Endodermal cell (in vitro differentiated cells): ENCODE results near the gene ABCB1. TPM values are rescaled to one million over a fixed set of nuclear protein-coding genes. Genes with fewer than 3 reads are reported as not detected.

Experiments used
- DNase-seq: peaks from one replicate; pipeline ENCODE4 v3.0.0-alpha.2; 2017
- H3K27ac ChIP-seq: 2 replicates; pipeline ENCODE4 v1.5.1; 2013; ENCODE audit warnings: mild to moderate bottlenecking, low read depth, low read length, moderate library complexity
- H3K27me3 ChIP-seq: 2 replicates; pipeline ENCODE4 v1.6.1; 2013; ENCODE audit warnings: mild to moderate bottlenecking, low read length, moderate library complexity; ENCODE audit not compliant: insufficient read depth, control insufficient read depth, poor library complexity, severe bottlenecking
- H3K36me3 ChIP-seq: 2 replicates; pipeline ENCODE4 v1.7.0; 2013; ENCODE audit warnings: mild to moderate bottlenecking, low read length, moderate library complexity; ENCODE audit not compliant: control insufficient read depth, insufficient read depth
- H3K4me1 ChIP-seq: one replicate; pipeline ENCODE4 v1.7.0; 2013; ENCODE audit warnings: low read length; ENCODE audit not compliant: control insufficient read depth, insufficient read depth
- H3K4me3 ChIP-seq: 2 replicates; pipeline ENCODE4 v1.5.1; 2013; ENCODE audit warnings: mild to moderate bottlenecking, low read length, moderate library complexity
- H3K9ac ChIP-seq: 2 replicates; pipeline ENCODE4 v1.6.1; 2013; ENCODE audit warnings: mild to moderate bottlenecking, low read length, moderate library complexity; ENCODE audit not compliant: poor library complexity, severe bottlenecking; ENCODE audit errors: extremely low read depth
- H3K9me3 ChIP-seq: 2 replicates; pipeline ENCODE4 v1.6.1; 2013; ENCODE audit warnings: mild to moderate bottlenecking, low read length, moderate library complexity; ENCODE audit not compliant: control insufficient read depth
- H3K27ac Mint-ChIP-seq: 2 replicates; pipeline ENCODE4 v1.8.0; 2020; ENCODE audit warnings: mixed read lengths
- H3K27me3 Mint-ChIP-seq: 2 replicates; pipeline ENCODE4 v1.8.0; 2021; ENCODE audit warnings: mild to moderate bottlenecking, mixed read lengths; ENCODE audit not compliant: insufficient read depth
- H3K36me3 Mint-ChIP-seq: 2 replicates; pipeline ENCODE4 v1.8.0; 2020; ENCODE audit warnings: low read depth, mixed read lengths
- H3K4me1 Mint-ChIP-seq: 2 replicates; pipeline ENCODE4 v1.8.0; 2020; ENCODE audit warnings: mixed read lengths
- H3K4me3 Mint-ChIP-seq: 2 replicates; pipeline ENCODE4 v1.8.0; 2020; ENCODE audit warnings: mild to moderate bottlenecking, moderate library complexity, mixed read lengths
- H3K9me3 Mint-ChIP-seq: 2 replicates; pipeline ENCODE4 v1.8.0; 2020; ENCODE audit warnings: mild to moderate bottlenecking, mixed read lengths
- WGBS, 2 experiments: methylation state at CpG; one replicate each; pipeline versions ENCODE4 v1.1.5 to v1.1.7; 2013; ENCODE audit warnings: missing lambda C conversion rate in 2 of 2, mixed read lengths in 1 of 2; ENCODE audit not compliant: insufficient coverage in 1 of 2, insufficient read length in 1 of 2; 5-methylcytosine and 5-hydroxymethylcytosine counted together
- total RNA-seq, 2 donors: library from RNA; stranded (reverse); fragmentation: NEBNext Ultra II Directional in 1 of 2; extraction: Animal tissue kit (Norgen Biotek cat#: 25700) in 1 of 2; gene quantifications; 2 replicates in 1 of 2; 3 replicates in 1 of 2; pipeline ENCODE4 v1.2.1, GENCODE V29; 2021
- TF ChIP-seq, protein P1 (sequence below): fragments of 200-600 bp; sonication (generic); conservative IDR thresholded peaks from 2 replicates; pipeline ENCODE4 v1.5.0; 2021; ENCODE audit warnings: antibody characterized with exemption, mild to moderate bottlenecking

The ABCB1 gene
- total RNA-seq, 2 donors from 2014 or later: 0.07 TPM; not detected in 1

DNA sequence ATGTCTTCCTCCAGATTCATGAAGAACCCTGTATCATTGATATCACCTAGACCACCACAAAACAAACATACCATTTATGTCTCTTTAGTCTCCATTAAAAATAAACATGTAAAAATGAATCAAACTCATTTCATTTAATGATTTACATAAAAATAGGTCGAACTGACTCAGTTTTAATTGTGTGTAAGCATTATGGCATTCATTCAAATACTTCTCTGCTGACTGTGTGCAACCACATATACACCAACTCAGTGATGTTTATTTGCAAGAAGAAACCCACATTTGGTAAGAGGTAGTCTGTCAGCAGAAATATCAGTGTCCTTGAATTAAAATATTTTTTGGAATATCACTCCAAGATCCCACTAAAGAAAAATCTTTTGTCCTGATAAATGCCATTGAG, 30.5 kb downstream of the ABCB1 start:
- no peak overlapping the region for H3K27ac ChIP-seq
- H3K36me3 ChIP-seq: no peaks in the 10 kb centered on the region
- no peaks in the 10 kb centered on the region for H3K36me3 Mint-ChIP-seq
- no peak overlapping the region for H3K9ac ChIP-seq
- H3K4me1 Mint-ChIP-seq: peaks cover 4% of the 10 kb centered on the region
- TF ChIP-seq, protein P1, sequence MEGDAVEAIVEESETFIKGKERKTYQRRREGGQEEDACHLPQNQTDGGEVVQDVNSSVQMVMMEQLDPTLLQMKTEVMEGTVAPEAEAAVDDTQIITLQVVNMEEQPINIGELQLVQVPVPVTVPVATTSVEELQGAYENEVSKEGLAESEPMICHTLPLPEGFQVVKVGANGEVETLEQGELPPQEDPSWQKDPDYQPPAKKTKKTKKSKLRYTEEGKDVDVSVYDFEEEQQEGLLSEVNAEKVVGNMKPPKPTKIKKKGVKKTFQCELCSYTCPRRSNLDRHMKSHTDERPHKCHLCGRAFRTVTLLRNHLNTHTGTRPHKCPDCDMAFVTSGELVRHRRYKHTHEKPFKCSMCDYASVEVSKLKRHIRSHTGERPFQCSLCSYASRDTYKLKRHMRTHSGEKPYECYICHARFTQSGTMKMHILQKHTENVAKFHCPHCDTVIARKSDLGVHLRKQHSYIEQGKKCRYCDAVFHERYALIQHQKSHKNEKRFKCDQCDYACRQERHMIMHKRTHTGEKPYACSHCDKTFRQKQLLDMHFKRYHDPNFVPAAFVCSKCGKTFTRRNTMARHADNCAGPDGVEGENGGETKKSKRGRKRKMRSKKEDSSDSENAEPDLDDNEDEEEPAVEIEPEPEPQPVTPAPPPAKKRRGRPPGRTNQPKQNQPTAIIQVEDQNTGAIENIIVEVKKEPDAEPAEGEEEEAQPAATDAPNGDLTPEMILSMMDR: no peak
- no peak overlapping the region for H3K4me3 ChIP-seq
- no peaks in the 10 kb centered on the region for H3K9me3 ChIP-seq
- WGBS, 2 experiments: 60 to 100% methylated on average over 1 of the region's 1 CpG
- H3K4me3 Mint-ChIP-seq: no peak overlapping the region
- H3K27me3 ChIP-seq: no peaks in the 10 kb centered on the region
- H3K27me3 Mint-ChIP-seq: no peaks in the 10 kb centered on the region
- no peak for DNase-seq
- H3K4me1 ChIP-seq: no peaks in the 10 kb centered on the region
- H3K9me3 Mint-ChIP-seq: no peaks in the 10 kb centered on the region
- H3K27ac Mint-ChIP-seq: no peak overlapping the region

- Histone ChIP-seq H3K27me3 (no peaks in the 10 kb centered on the region), H3K9me3 (no peaks in the 10 kb centered on the region), H3K36me3 (no peaks in the 10 kb centered on the region), H3K27ac (no peak overlapping the region), H3K9ac (no peak overlapping the region), H3K4me1 (no peaks in the 10 kb centered on the region), H3K4me3 (no peak overlapping the region)
- Mint-ChIP-seq H3K4me3 (no peak overlapping the region), H3K9me3 (no peaks in the 10 kb centered on the region), H3K27ac (no peak overlapping the region), H3K27me3 (no peaks in the 10 kb centered on the region), H3K4me1 (peaks cover 7% of the 10 kb centered on the region), H3K36me3 (no peaks in the 10 kb centered on the region)
- 72% methylated on average over 1 of the region's 1 CpG; no CpG with 5 or more reads in 1 of the 2 experiments for WGBS, 2 experiments
- TF ChIP-seq, protein P1: no peak
- no peak for DNase-seq
Measured at GRCh38 chr7:87567052-87567451, 33.6 kb downstream of the ABCB1 start.

DNA sequence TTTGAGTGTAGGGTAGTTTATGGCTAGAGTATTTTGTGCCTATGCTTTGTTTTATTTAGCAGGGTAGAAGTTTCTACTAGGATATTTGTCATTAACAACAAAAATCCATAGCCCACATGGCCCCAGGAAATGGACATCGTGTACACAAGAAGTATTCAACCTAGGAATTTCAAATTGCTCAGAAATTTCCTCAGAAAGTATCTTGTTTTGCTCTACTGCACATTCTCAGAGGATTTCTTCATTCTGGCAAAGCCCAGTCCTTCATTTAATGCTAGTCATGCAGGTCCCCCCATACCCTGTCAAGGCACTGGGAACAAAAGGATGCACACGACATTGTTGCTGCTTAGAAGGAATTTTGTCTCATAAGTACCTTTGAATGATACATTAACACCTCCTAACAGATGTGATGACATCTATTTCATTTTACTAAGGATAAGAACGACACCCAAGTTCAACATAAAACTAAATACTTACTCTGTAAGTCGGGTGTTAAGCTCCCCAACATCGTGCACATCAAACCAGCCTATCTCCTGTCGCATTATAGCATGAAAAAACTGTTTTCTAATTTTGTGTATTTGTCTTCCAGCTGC, 34.3 kb downstream of the ABCB1 start:
- Histone ChIP-seq H3K9me3 (no peaks in the 10 kb centered on the region), H3K27me3 (no peaks in the 10 kb centered on the region), H3K4me3 (no peak overlapping the region), H3K36me3 (no peaks in the 10 kb centered on the region), H3K27ac (no peak overlapping the region), H3K4me1 (no peaks in the 10 kb centered on the region), H3K9ac (no peak overlapping the region)
- H3K9me3 Mint-ChIP-seq: no peaks in the 10 kb centered on the region
- no peak for DNase-seq
- TF ChIP-seq, protein P1: no peak
- H3K27me3 Mint-ChIP-seq: no peaks in the 10 kb centered on the region
- H3K36me3 Mint-ChIP-seq: no peaks in the 10 kb centered on the region
- no peak overlapping the region for H3K27ac Mint-ChIP-seq
- H3K4me1 Mint-ChIP-seq: peaks cover 8% of the 10 kb centered on the region
- 84 to 90% methylated on average over 6 of the region's 6 CpGs for WGBS, 2 experiments
- no peak overlapping the region for H3K4me3 Mint-ChIP-seq
